Neural progenitor cell (in vitro differentiated cells): Measurements from ENCODE around the gene ZFP69B. TPM values are rescaled to one million over a fixed set of nuclear protein-coding genes. Genes with fewer than 3 reads are reported as not detected.

Experiments
- DNase-seq: peaks from one replicate; pipeline ENCODE4 v3.0.0-alpha.2; 2016; ENCODE audit warnings: low spot score
- H2AFZ ChIP-seq: fragments of 200-600 bp; sonication (generic); replicated peaks from 2 replicates; pipeline ENCODE4 v1.6.1; 2016; ENCODE audit warnings: antibody characterized with exemption
- H3F3A ChIP-seq: fragments of 200-600 bp; sonication (generic); 2 replicates; pipeline ENCODE4 v1.6.1; 2016; ENCODE audit warnings: antibody characterized with exemption, low read depth
- H3K27ac ChIP-seq: fragments of 200-600 bp; sonication (generic); 2 replicates; pipeline ENCODE4 v1.5.1; 2016; ENCODE audit warnings: mild to moderate bottlenecking
- H3K27me3 ChIP-seq: fragments of 200-600 bp; sonication (generic); 2 replicates; pipeline ENCODE4 v1.6.1; 2016; ENCODE audit warnings: mild to moderate bottlenecking, moderate library complexity
- H3K36me3 ChIP-seq: fragments of 200-600 bp; sonication (generic); 2 replicates; pipeline ENCODE4 v1.5.1; 2016
- H3K4me1 ChIP-seq: fragments of 200-600 bp; sonication (generic); 2 replicates; pipeline ENCODE4 v1.6.1; 2016; ENCODE audit warnings: mixed run types
- H3K4me2 ChIP-seq: fragments of 200-600 bp; sonication (generic); 2 replicates; pipeline ENCODE4 v1.6.1; 2016
- H3K4me3 ChIP-seq: fragments of 200-600 bp; sonication (generic); 2 replicates; pipeline ENCODE4 v1.5.1; 2016
- H3K79me2 ChIP-seq: fragments of 200-600 bp; sonication (generic); 2 replicates; pipeline ENCODE4 v1.6.1; 2016; ENCODE audit warnings: low read depth
- H3K9ac ChIP-seq: fragments of 200-600 bp; sonication (generic); 2 replicates; pipeline ENCODE4 v1.6.1; 2016
- H3K9me3 ChIP-seq: fragments of 200-600 bp; sonication (generic); 2 replicates; pipeline ENCODE4 v1.5.1; 2016; ENCODE audit warnings: low read depth
- H4K20me1 ChIP-seq: fragments of 200-600 bp; sonication (generic); 2 replicates; pipeline ENCODE4 v1.6.1; 2016; ENCODE audit warnings: low read depth
- H3K27ac Mint-ChIP-seq: 3 replicates; pipeline ENCODE4 v1.8.0; 2021; ENCODE audit warnings: mixed read lengths
- H3K27me3 Mint-ChIP-seq: 2 replicates; pipeline ENCODE4 v1.8.0; 2022; ENCODE audit warnings: low read depth, mild to moderate bottlenecking, inconsistent platforms, moderate library complexity, mixed read lengths; ENCODE audit not compliant: insufficient read depth
- H3K36me3 Mint-ChIP-seq: 3 replicates; pipeline ENCODE4 v1.8.0; 2021; ENCODE audit warnings: mixed read lengths
- H3K4me1 Mint-ChIP-seq: 3 replicates; pipeline ENCODE4 v1.8.0; 2021; ENCODE audit warnings: mixed read lengths
- H3K4me3 Mint-ChIP-seq: 3 replicates; pipeline ENCODE4 v1.8.0; 2021; ENCODE audit warnings: mild to moderate bottlenecking, moderate library complexity, mixed read lengths
- H3K9me3 Mint-ChIP-seq: 3 replicates; pipeline ENCODE4 v1.8.0; 2020; ENCODE audit warnings: mixed read lengths
- EZH2 ChIP-seq: fragments of 200-600 bp; sonication (generic); IDR thresholded peaks from 2 replicates; pipeline ENCODE4 v1.6.1; 2017; ENCODE audit warnings: antibody characterized with exemption, mild to moderate bottlenecking, moderate library complexity
- EZH2phosphoT487 ChIP-seq: fragments of 200-600 bp; sonication (generic); IDR thresholded peaks from 2 replicates; pipeline ENCODE4 v1.6.1; 2017; ENCODE audit warnings: antibody characterized with exemption
- total RNA-seq: library from RNA; depleted of rRNA; stranded (reverse); fragments of >200 nt; gene quantifications from 2 replicates; pipeline ENCODE4 v1.2.3, GENCODE V29; 2015; ENCODE audit warnings: low replicate concordance
- TF ChIP-seq, protein P1 (sequence below): fragments of 200-600 bp; sonication (generic); IDR thresholded peaks from 2 replicates; pipeline ENCODE4 v1.5.1; 2017; ENCODE audit warnings: antibody characterized with exemption, mild to moderate bottlenecking

ZFP69B gene
- total RNA-seq, 1 donor from 2014 or later = 17.1 TPM

DNA sequence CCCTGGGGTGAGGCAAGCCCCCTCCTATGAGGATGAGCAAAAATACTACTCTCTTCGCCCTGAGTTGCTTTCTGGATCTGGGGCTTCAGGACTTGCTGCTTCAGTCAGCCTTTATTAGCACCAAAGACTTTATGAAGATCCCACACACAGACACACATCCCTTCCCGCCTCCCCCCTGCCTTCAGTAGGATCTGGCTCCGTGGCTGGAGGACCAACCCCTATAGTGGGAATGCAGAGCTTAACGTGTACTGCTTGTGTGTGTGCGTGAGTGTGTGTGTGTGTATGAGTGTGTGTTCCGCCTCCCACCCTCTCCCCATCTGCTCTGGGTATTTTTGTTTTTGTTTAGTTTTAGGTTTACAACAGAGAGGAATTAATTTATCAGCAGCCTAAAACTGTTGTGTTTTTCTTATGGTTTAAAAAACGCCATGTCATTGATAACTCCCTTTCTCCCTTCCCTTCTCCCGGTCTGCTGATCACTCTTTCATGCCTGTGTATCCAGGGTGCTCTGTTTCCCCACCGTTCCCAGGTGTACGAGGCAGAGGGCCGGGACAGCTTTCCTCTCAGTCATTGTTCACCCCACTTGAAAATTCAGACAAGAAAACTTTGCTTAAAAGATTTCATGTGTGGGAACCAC lies 27.5 kb upstream of the ZFP69B start:
- Histone ChIP-seq H3K9me3 (no peaks in the 10 kb centered on the region), H3K4me1 (peaks cover 15% of the 10 kb centered on the region), H2AFZ (no peak overlapping the region), H3K4me3 (no peak overlapping the region), H3K9ac (no peak overlapping the region), H3K79me2 (no peaks in the 10 kb centered on the region), H3K27me3 (no peaks in the 10 kb centered on the region), H3K4me2 (no peak overlapping the region), H3F3A (peaks cover 12% of the 10 kb centered on the region), H3K36me3 (no peaks in the 10 kb centered on the region), H3K27ac (no peak overlapping the region), H4K20me1 (no peaks in the 10 kb centered on the region)
- peak overlapping the region; percentile 57 for H3K27ac Mint-ChIP-seq
- no peak overlapping the region for H3K4me3 Mint-ChIP-seq
- H3K27me3 Mint-ChIP-seq = peaks cover 4% of the 10 kb centered on the region
- TF ChIP-seq EZH2phosphoT487 (no peak), EZH2 (no peak)
- TF ChIP-seq, protein P1, sequence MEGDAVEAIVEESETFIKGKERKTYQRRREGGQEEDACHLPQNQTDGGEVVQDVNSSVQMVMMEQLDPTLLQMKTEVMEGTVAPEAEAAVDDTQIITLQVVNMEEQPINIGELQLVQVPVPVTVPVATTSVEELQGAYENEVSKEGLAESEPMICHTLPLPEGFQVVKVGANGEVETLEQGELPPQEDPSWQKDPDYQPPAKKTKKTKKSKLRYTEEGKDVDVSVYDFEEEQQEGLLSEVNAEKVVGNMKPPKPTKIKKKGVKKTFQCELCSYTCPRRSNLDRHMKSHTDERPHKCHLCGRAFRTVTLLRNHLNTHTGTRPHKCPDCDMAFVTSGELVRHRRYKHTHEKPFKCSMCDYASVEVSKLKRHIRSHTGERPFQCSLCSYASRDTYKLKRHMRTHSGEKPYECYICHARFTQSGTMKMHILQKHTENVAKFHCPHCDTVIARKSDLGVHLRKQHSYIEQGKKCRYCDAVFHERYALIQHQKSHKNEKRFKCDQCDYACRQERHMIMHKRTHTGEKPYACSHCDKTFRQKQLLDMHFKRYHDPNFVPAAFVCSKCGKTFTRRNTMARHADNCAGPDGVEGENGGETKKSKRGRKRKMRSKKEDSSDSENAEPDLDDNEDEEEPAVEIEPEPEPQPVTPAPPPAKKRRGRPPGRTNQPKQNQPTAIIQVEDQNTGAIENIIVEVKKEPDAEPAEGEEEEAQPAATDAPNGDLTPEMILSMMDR = no peak
- peak; percentile 10 for DNase-seq
- H3K4me1 Mint-ChIP-seq = peaks cover 24% of the 10 kb centered on the region
- H3K36me3 Mint-ChIP-seq = peaks cover 13% of the 10 kb centered on the region
- peaks cover 5% of the 10 kb centered on the region for H3K9me3 Mint-ChIP-seq

DNA sequence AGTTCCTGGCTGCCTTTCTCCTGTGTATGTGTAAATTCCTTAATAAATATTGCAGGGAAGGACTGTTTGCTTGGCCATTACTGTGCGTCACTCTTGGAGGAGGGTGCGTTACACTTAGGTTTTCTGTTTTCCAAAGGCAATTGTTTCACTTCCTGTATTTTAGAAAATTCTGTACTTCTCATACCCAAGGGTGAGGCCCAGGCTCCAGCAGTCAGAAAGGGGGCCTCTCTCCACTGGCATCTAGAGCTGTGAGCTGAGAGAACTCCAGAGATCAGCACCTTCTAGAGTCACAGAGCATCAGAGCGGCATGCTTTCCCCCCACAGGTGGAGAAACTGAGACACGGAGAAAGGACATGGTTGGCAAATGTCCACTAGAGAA lies 27.0 kb upstream of the ZFP69B start:
- H3K4me2 ChIP-seq = no peak overlapping the region
- H3F3A ChIP-seq = peaks cover 12% of the 10 kb centered on the region
- Mint-ChIP-seq H3K27me3 (peaks cover 4% of the 10 kb centered on the region), H3K27ac (peak overlapping the region; percentile 57), H3K9me3 (peaks cover 5% of the 10 kb centered on the region), H3K4me3 (no peak overlapping the region), H3K36me3 (peaks cover 8% of the 10 kb centered on the region), H3K4me1 (peaks cover 24% of the 10 kb centered on the region)
- H3K4me1 ChIP-seq = peaks cover 15% of the 10 kb centered on the region
- H3K79me2 ChIP-seq = no peaks in the 10 kb centered on the region
- no peaks in the 10 kb centered on the region for H3K9me3 ChIP-seq
- no peak overlapping the region for H3K9ac ChIP-seq
- H3K27me3 ChIP-seq = no peaks in the 10 kb centered on the region
- no peak overlapping the region for H3K27ac ChIP-seq
- no peaks in the 10 kb centered on the region for H3K36me3 ChIP-seq
- no peak overlapping the region for H2AFZ ChIP-seq
- no peak for DNase-seq
- TF ChIP-seq EZH2phosphoT487 (no peak), EZH2 (no peak)
- TF ChIP-seq, protein P1 = no peak
- H3K4me3 ChIP-seq = no peak overlapping the region
- H4K20me1 ChIP-seq = no peaks in the 10 kb centered on the region

DNA sequence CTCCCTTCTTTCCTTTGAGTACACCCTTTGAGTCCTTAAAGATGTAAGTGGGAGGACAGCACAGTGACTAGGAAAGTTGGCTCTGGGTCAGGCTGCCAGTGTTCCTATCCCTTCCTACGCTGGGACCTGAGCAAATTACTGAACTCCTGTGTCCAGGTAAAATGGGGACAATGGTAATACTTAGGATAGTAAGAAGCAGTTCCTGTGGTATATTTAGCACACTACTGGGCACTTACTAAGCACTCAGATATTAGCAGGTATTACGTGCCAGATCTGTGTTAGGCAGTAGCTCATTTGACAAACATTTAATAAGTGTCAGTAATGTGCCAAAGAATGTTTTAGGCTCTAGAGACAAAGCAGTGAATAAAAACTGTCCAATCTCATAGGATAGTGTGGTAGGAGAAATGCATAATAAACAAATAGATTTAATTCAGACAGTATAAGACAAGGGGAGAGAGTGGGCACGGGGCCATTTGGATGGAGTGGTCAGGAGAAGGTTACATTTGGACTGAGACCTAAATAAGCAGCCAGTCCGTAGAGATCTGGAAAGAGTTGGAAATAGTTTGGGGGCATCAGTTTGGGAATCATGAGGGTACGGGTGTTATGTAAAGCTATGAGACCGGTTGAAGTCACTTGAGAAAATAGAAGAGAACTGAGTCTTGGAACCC lies 26.2 kb upstream of the ZFP69B start:
- H3K27ac Mint-ChIP-seq = no peak overlapping the region
- Histone ChIP-seq H3K27me3 (no peaks in the 10 kb centered on the region), H3K4me2 (no peak overlapping the region), H3K36me3 (no peaks in the 10 kb centered on the region), H3F3A (peaks cover 12% of the 10 kb centered on the region), H2AFZ (no peak overlapping the region), H3K9ac (no peak overlapping the region), H3K9me3 (no peaks in the 10 kb centered on the region), H4K20me1 (no peaks in the 10 kb centered on the region), H3K4me3 (no peak overlapping the region), H3K4me1 (peaks cover 15% of the 10 kb centered on the region), H3K27ac (no peak overlapping the region), H3K79me2 (no peaks in the 10 kb centered on the region)
- peaks cover 2% of the 10 kb centered on the region for H3K36me3 Mint-ChIP-seq
- no peak overlapping the region for H3K4me3 Mint-ChIP-seq
- TF ChIP-seq EZH2phosphoT487 = no peak
- TF ChIP-seq, protein P1 = no peak
- TF ChIP-seq EZH2 = no peak
- H3K9me3 Mint-ChIP-seq = peaks cover 5% of the 10 kb centered on the region
- DNase-seq = no peak
- peaks cover 4% of the 10 kb centered on the region for H3K27me3 Mint-ChIP-seq
- H3K4me1 Mint-ChIP-seq = peaks cover 24% of the 10 kb centered on the region
